Activated CD8-positive, alpha-beta memory T cell treated with anti-CD3 and anti-CD28 coated beads, Interleukin-2, amount 50 U/mL, for 1 hour (primary cell): ENCODE measurements around the gene CACNA1C.

ENCODE experiments used
- DNase-seq: peaks from one replicate; pipeline ENCODE4 v3.0.0-alpha.2; 2020; ENCODE audit errors: extremely low read depth

The CACNA1C gene

GRCh38 chr12:2520722-2521246 is 468.0 kb downstream of the CACNA1C start:
- DNase-seq, result no peak

- no peak for DNase-seq
Observed at GRCh38 chr12:2523317-2523716, 470.5 kb downstream of the CACNA1C start.

DNA sequence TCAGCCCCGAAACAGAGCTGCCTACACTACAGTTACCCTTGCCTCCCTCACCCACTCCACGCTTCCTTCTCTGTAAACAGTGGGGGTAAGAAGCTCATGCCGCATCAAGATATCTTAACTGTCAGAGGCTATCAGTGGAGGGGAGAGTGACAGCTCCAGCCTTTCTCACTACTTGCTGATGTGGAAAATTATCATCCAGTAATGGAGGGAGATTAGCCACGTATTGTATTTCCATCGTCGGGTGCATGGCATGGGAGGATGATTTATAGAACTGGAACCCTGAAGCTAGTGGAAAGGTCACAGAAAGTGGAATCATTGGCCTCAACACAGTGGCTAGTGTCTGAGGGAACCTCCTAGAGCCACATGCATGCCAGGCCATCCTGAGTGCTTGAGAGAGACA is 471.1 kb downstream of the CACNA1C start:
- no peak for DNase-seq

DNA sequence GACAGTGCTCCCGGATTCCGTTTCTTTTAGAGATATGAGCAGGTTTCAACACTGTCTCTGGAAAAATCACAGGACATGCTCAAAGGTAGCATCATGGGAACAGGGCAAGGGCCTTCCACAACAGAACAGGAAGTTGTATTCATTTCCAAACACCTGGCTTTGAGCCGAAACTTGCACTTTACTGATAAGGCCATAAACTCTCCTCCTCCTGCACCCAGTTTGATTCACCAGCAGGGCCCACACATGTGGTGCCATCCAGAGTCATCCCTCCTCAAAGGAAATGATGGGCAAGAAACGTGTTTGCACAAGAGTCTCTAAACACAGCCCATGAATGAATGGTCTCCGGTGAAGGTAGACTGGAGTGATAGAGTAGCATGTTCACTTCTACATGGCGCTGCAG is 473.6 kb downstream of the CACNA1C start:
- DNase-seq, result no peak

- DNase-seq, result no peak
Observed at GRCh38 chr12:2528001-2528400, 475.2 kb downstream of the CACNA1C start.

- no peak for DNase-seq
Observed at GRCh38 chr12:2529807-2530206, 477.0 kb downstream of the CACNA1C start.

GRCh38 chr12:2531371-2531770 is 478.6 kb downstream of the CACNA1C start:
- DNase-seq, result no peak

DNA sequence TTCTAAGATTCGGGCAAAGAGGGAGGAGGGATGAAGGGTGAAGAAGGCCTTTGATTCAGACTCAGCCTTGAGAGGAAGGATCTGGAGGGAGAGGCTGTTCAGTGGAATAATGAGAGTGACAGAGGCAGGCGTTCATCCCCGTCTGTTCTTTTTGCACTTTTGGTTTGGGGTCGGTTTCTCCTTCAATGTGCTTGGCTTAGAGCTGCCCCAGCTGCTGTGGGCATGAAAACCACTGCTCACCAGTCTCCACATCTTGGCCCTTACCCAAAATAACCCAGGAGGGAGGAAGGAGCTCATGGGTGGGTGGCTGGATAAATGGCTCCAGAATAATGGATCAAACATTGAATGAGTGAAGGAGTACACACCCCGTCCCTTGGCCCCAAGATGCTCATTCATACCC is 480.2 kb downstream of the CACNA1C start:
- DNase-seq, result no peak

GRCh38 chr12:2535583-2536204 is 482.9 kb downstream of the CACNA1C start:
- DNase-seq, result no peak

- DNase-seq, result no peak
Observed at GRCh38 chr12:2536724-2537123, 483.9 kb downstream of the CACNA1C start.

DNA sequence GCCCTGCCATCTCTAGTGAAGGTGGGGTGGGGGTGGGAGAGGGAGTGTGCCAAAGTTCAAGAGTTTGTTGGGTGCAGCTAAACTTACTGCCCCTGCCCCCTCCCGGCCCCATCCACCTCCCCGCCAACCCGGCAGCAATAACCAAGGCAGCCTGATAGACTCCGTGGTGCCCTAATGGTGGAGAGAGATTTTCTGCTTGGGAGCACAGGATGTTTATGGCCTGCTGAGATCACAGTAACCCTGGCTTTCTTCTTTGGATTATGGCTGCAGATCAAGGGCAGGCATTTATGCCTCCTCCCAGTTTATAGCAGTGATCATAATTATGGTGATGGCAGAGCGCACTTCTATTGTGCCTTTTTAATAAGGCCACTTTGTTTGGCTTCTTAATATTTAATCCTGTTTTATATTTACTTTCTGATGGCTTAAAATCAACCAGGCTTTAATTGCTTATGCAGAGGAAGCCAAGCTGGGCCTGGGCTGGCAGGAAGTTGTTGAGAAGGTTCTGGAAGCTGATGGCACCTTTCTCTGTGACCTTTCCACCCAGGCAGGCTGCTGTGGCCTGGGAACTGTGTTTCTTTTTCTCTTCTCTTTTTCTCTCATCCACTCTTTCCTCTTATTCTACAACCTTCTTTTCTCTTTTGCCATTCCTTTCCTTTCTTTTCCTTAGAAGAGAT is 485.2 kb downstream of the CACNA1C start:
- DNase-seq, result no peak

GRCh38 chr12:2539938-2540337 is 487.2 kb downstream of the CACNA1C start:
- no peak for DNase-seq

- no peak for DNase-seq
Observed at GRCh38 chr12:2540535-2540941, 487.8 kb downstream of the CACNA1C start.

DNA sequence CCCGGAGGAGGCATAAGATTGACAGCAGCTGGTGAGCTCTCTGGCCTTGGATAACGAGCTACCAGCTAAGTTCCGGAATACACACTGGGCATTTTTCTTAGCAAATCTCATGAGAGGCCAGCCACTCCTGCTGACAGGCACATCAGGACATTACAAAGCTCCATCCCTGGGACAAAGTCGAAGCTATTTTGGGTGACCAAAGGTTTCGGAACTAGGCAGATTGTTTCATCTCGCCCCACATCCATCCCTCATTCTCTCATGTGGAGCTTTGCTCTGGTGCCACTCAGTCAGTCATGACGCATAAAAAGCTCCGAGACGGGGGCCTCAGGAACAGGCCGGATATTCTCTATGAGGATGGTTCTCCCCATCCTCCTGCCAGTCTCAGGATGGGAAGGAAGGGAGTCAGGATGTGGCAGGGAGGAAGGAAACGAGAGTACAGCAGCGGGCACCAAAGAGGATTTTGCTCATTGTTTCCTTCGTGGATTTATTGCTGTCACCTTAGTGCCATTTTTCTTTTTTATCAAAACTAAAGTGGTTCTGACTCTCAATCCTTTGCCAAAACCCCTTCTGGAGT is 488.9 kb downstream of the CACNA1C start:
- DNase-seq, result no peak

GRCh38 chr12:2543801-2544200 is 491.0 kb downstream of the CACNA1C start:
- no peak for DNase-seq

DNA sequence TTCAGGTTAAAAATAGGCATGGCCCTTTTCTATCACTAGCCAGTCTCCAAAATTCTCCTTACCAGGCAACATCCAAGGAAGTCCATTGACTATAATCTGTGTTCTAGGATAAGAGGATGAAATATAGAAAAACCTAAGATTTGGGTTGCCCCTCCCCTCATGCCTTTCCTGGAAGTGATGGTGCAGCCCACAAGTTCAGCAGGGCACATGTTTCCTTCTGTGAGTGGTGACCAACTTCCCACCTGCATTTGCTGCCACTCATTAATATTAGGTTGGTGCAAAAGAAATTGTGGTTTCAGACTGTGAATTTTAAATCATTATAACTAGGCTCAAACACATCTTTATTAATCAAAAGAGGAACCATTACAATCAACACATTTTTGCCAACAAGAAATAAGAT is 491.4 kb downstream of the CACNA1C start:
- DNase-seq, result no peak

DNA sequence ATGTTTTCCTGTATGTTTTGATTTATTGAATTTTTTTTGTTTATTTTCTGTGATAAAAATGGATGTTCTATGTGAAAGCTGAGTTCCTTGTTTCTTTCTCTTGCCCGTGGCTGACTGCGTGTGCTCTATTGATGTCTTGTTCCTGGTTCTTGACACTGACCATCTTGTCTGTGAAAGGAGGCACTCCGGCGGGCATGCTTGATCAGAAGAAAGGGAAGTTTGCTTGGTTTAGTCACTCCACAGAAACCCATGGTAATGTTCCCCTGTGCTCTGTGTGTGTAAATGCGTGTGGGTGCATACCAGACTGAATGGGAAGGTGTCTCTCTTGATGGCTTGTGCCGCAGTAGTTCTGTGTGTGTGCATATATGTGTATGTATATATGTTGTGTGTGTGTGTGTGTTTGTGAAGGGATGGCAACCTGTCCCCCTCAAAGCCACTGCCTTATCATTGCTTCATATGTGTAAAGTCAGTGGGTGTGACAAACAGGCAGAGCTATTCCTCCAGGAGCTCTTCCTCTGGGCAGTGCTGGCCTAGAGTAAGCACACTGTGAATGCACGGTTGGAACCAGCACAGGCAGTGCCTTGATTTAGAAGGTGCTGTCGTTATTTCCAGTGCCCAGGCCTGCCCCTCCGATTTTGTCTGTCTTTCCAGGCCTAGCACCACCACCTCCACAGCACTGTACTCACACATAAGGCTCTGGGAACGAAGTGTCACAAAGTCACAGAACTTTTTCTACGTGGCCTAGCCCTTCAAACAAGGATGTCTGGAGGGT is 494.7 kb downstream of the CACNA1C start:
- DNase-seq, result no peak

DNA sequence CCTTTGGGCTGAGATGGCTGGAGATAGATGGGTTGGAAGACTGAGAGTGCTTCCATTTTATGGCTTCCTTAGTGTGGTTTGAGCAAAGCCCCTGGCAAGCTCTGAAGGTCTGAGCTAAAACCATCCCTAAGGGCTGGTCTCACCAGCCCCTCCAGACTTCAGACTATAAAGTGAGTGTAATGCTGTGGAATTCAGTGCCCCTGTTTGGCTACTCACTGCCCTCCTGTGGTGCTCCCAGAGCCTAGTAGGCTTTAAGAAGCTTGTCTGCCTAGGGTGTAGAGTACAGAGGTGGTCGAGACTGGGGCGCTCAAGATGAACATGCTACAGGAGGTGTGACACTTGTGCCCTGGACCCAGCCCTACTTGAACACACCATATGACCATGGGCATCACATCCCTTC is 495.3 kb downstream of the CACNA1C start:
- no peak for DNase-seq

- no peak for DNase-seq
Observed at GRCh38 chr12:2550561-2551411, 498.0 kb downstream of the CACNA1C start.

DNA sequence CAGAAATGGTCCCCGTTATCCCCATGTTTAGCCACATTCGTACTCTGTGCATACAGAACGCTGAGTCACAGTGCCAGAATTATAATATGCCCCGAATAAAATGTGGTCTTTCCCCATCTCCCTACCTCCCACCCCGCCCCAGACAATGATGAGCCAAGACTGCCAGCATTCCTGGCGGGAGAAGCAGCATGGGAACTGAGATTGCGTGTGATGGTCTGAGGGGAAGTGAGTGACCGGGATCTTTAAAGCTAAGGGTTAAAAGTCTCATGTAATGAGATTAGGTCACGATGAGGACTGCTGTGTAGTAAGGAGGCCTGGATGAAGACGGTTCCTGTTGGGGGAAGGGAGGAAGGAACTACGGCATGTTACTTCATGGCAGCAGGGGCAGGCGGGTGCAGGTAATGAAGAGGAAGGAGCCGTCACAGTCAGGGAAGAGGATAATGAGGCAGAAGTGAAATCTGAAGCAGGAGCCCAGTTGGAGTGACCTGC is 498.7 kb downstream of the CACNA1C start:
- no peak for DNase-seq

DNA sequence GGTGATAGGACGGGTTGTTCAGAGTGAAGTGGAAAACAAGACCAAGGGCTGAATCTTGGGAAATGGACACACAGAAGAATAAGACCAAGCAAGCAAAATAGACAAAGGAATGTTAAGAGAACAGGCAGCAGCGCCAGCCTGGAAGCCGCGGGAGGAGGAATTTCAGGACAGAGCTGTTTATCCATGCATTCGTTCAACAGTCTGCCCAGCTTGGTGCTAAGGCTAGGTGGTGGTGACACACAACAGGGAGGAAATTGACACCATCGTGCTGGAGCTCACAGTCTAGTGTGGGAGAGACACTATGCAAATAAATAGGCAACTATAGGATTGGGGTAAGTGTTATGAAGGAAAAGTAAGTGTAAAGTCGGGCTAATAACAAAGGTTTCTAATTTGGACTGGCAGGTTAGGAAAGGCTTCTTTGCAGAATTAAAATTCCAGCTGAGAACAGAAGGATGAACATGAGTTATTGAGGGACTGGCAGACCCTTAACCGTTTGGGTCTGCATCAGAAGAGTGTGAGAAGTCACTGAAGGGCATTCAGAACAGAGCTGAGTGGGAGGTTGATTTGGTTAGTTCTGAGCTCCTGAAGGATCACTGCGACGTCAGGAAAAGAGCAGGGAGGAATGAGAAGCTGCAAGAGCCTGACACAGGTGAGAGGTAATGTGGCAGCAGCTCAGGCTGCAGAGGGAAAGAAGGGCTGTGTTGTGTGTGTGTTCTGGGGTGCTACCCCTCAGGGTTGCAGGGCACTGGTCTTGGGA is 499.4 kb downstream of the CACNA1C start:
- DNase-seq, result no peak
